ENCODE measurements around the gene CA9. TPM values are rescaled to one million over a fixed set of nuclear protein-coding genes. Genes with fewer than 3 reads are reported as not detected.

CA9 gene
- total RNA-seq, 3 donors from 2014 or later (not counting 1 experiment from before 2014, with no cell fraction given): not detected

DNA sequence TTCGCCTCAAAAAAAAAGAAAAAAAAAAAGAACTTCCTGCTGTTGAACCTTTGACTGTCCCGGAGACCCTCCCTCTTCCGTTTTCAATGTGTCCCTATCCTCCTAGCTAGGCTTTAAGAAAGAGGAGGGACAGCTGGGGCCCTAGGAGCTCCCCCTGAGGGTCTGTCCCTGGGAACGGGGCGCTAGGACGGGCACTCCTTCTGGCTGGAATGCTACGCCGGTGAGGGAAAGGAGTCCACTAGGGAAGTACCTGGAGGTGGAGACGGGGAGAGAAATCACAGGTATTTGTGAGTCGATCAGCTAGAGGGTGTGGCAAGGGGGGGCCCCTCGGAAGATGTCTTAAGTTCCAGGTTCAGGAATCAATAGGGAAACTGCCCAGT is 27.6 kb upstream of the CA9 start:
- ATAC-seq: no peak
- WGBS (ENCODE audit: insufficient coverage): under 1% methylated on average over 11 of the region's 11 CpGs
- no peaks in the 10 kb centered on the region for H3K27me3 ChIP-seq (ENCODE audit: control insufficient read depth, insufficient read depth, low read length)
- H3K36me3 Mint-ChIP-seq: no peaks in the 10 kb centered on the region
- H3K4me1 Mint-ChIP-seq: peaks cover 48 to 64% of the 10 kb centered on the region in 2 donors
- H3K36me3 ChIP-seq (ENCODE audit: control insufficient read depth, insufficient read depth, low read length): no peaks in the 10 kb centered on the region
- peak overlapping the region; percentile 98 for H3K27ac Mint-ChIP-seq
- H3K27me3 Mint-ChIP-seq (ENCODE audit: low read depth in 2 of 2): no peaks in the 10 kb centered on the region
- intact Hi-C loops (cut with micrococcal nuclease): loop anchor here (1.0 to 2.0 kb wide), 3 partner anchors 42 to 169 kb away; partner anchors contain the start of genes CREB3, HINT2 and TLN1
- peak overlapping the region; percentile 82 for H3K27ac ChIP-seq (ENCODE audit: low read length)
- peak overlapping the region; percentile 55 for H3K4me3 ChIP-seq (ENCODE audit: low read length)
- H3K9me3 ChIP-seq (ENCODE audit: control insufficient read depth, insufficient read depth, low read length): no peaks in the 10 kb centered on the region
- DNase-seq: no peak
- TF ChIP-seq, protein P1, sequence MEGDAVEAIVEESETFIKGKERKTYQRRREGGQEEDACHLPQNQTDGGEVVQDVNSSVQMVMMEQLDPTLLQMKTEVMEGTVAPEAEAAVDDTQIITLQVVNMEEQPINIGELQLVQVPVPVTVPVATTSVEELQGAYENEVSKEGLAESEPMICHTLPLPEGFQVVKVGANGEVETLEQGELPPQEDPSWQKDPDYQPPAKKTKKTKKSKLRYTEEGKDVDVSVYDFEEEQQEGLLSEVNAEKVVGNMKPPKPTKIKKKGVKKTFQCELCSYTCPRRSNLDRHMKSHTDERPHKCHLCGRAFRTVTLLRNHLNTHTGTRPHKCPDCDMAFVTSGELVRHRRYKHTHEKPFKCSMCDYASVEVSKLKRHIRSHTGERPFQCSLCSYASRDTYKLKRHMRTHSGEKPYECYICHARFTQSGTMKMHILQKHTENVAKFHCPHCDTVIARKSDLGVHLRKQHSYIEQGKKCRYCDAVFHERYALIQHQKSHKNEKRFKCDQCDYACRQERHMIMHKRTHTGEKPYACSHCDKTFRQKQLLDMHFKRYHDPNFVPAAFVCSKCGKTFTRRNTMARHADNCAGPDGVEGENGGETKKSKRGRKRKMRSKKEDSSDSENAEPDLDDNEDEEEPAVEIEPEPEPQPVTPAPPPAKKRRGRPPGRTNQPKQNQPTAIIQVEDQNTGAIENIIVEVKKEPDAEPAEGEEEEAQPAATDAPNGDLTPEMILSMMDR (IDR thresholded peaks at IDR 0.05): no peak
- peaks cover 74% of the 10 kb centered on the region for H3K4me1 ChIP-seq (ENCODE audit: control insufficient read depth, insufficient read depth, low read length)
- H3K9me3 Mint-ChIP-seq: no peaks in the 10 kb centered on the region
- peak overlapping the region; percentile 99 for H3K4me3 Mint-ChIP-seq

DNA sequence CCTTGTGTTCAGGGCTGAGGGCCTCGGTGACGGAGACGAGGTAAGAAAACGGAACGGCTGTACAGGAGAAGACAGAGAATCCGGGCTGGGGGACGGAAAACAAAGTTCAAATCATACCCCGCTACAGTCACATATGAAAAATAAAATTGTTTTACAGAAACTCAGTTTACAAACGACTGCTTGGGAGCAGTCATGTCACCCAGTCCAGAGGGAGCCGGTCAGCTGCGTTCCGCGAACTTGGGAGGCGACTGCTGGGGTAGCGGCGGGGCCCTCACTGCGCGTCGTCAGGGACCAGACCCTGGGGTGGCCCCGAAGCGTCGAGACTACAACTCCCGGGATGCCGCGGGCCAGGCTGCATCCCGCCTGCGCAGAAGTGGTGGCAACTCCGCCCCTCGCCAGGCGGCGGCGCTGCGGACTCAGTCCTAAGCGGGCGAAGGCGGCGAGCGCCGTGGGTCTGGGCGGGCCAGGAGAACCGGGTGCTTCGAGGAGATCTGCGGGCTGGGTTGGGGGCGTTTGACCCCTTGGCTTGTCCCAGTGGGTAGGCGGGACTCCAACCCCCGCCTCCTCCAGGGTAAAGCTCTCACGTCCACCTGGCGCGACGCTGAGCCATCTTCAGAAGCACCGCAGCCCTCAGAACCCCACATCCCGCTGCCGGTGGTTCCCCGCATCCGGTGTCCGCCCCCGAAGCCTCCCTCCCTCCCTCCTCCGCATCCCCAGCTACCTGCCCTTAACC is 27.0 kb upstream of the CA9 start:
- Histone ChIP-seq H3K4me3 (ENCODE audit: low read length) (peak overlapping the region; percentile 55), H3K4me1 (ENCODE audit: control insufficient read depth, insufficient read depth, low read length) (peaks cover 79% of the 10 kb centered on the region), H3K9me3 (ENCODE audit: control insufficient read depth, insufficient read depth, low read length) (no peaks in the 10 kb centered on the region), H3K27ac (ENCODE audit: low read length) (peak overlapping the region; percentile 82), H3K27me3 (ENCODE audit: control insufficient read depth, insufficient read depth, low read length) (no peaks in the 10 kb centered on the region), H3K36me3 (ENCODE audit: control insufficient read depth, insufficient read depth, low read length) (no peaks in the 10 kb centered on the region)
- no peaks in the 10 kb centered on the region for H3K27me3 Mint-ChIP-seq (ENCODE audit: low read depth in 2 of 2)
- DNase-seq (peak; percentile 94 to 95), ATAC-seq (peak; percentile 97 to 99 (median 97))
- intact Hi-C loops (cut with micrococcal nuclease): loop anchor here (1.0 to 2.0 kb wide), 4 partner anchors 11 to 169 kb away; partner anchors contain the start of genes CREB3, HINT2 and TLN1
- under 1% methylated on average over 58 of the region's 58 CpGs for WGBS (ENCODE audit: insufficient coverage)
- H3K4me3 Mint-ChIP-seq: peak overlapping the region; percentile 99
- H3K36me3 Mint-ChIP-seq: no peaks in the 10 kb centered on the region
- no peaks in the 10 kb centered on the region for H3K9me3 Mint-ChIP-seq
- peak overlapping the region; percentile 98 for H3K27ac Mint-ChIP-seq
- TF ChIP-seq, protein P1 (IDR thresholded peaks at IDR 0.05): peak; percentile 94
- H3K4me1 Mint-ChIP-seq: peaks cover 42 to 58% of the 10 kb centered on the region in 2 donors

DNA sequence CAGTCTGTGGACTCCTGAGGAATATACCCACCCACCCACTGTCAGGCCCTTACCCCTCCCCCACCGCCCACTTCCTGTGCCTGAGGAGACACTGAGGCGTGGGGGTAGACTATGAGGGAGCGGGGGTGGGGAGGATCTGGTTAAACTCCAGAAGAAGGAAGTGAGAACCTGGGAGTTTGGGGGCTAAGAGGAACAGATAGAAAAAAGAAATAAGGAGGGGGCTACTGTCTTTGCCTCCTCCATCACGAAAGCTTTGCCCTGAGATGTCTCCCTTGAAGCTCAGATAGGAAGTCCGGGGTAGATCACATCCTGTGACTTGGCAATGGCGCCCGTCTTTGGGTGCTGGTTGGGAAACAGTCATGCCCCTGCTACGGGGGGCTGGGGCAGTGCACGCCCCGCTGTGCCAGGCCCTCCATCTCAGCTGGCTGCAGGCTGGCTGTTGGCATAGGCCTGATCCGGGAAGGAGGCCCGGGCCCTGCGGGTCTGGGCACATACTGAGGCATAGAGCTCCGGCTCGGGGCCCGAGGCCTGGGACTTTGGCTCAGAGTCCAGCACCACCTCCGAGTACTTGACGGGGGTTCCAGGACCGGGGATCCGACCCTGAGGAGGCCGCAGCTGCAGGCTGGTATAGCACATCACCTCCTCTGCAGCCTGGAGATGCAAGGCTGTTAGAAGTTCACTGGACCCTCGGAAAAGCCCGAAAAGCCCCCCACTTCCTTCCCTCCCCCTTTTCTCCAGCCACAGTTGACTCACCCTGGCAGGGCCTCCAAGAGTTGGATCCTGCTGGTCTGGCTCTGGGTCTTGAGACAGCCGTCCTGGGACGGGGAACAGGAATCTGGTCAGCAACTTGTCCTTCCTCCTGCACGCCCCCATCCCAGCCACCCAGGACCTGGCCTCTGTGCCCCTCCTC is 24.0 kb upstream of the CA9 start:
- H3K9me3 Mint-ChIP-seq: no peaks in the 10 kb centered on the region
- ATAC-seq: no peak
- peak overlapping the region; percentile 25 for H3K4me3 Mint-ChIP-seq
- H3K36me3 Mint-ChIP-seq: no peaks in the 10 kb centered on the region
- peak overlapping the region; percentile 98 for H3K27ac Mint-ChIP-seq
- peak in 1 of 2 donors; percentile 70 for DNase-seq
- Histone ChIP-seq H3K4me1 (ENCODE audit: control insufficient read depth, insufficient read depth, low read length) (peaks cover 66% of the 10 kb centered on the region), H3K36me3 (ENCODE audit: control insufficient read depth, insufficient read depth, low read length) (no peaks in the 10 kb centered on the region), H3K27me3 (ENCODE audit: control insufficient read depth, insufficient read depth, low read length) (no peaks in the 10 kb centered on the region), H3K27ac (ENCODE audit: low read length) (peak overlapping the region; percentile 42), H3K9me3 (ENCODE audit: control insufficient read depth, insufficient read depth, low read length) (no peaks in the 10 kb centered on the region), H3K4me3 (ENCODE audit: low read length) (peak overlapping the region; percentile 31)
- intact Hi-C loops (cut with micrococcal nuclease): no loop called here
- TF ChIP-seq, protein P1 (IDR thresholded peaks at IDR 0.05): no peak
- WGBS (ENCODE audit: insufficient coverage): 62% methylated on average over 24 of the region's 26 CpGs
- no peaks in the 10 kb centered on the region for H3K27me3 Mint-ChIP-seq (ENCODE audit: low read depth in 2 of 2)
- H3K4me1 Mint-ChIP-seq: peaks cover 34 to 40% of the 10 kb centered on the region in 2 donors
